ENCODE results near the gene FAM20C.

- TF ChIP-seq POLR2AphosphoS5 (IDR thresholded peaks at IDR 0.05; ENCODE audit: low read depth, low read length): no peak
- TF ChIP-seq CTCF (IDR thresholded peaks at IDR 0.05): no peak
- TF ChIP-seq REST (IDR thresholded peaks at IDR 0.05; ENCODE audit: insufficient read depth in 1 of 2, low read depth in 2 of 2, low read length in 1 of 2): no peak
- no peak for TF ChIP-seq SIN3A (IDR thresholded peaks at IDR 0.05; ENCODE audit: borderline replicate concordance, insufficient read depth, low read depth, low read length)
- TF ChIP-seq TCF7L2 (IDR thresholded peaks at IDR 0.05; ENCODE audit: low read depth, low read length): no peak
Observed at GRCh38 chr7:200290-200689, 7.9 kb downstream of the FAM20C start.

All from Panc1 (cell line).